ENCODE results near the gene MSANTD2. TPM values are rescaled to one million over a fixed set of nuclear protein-coding genes. Genes with fewer than 3 reads are reported as not detected.
A peak's percentile ranks its signal among the peaks of the same experiment; 100 is the strongest.

The MSANTD2 gene
- total RNA-seq, 1 donor from 2014 or later = 18.7 TPM

DNA sequence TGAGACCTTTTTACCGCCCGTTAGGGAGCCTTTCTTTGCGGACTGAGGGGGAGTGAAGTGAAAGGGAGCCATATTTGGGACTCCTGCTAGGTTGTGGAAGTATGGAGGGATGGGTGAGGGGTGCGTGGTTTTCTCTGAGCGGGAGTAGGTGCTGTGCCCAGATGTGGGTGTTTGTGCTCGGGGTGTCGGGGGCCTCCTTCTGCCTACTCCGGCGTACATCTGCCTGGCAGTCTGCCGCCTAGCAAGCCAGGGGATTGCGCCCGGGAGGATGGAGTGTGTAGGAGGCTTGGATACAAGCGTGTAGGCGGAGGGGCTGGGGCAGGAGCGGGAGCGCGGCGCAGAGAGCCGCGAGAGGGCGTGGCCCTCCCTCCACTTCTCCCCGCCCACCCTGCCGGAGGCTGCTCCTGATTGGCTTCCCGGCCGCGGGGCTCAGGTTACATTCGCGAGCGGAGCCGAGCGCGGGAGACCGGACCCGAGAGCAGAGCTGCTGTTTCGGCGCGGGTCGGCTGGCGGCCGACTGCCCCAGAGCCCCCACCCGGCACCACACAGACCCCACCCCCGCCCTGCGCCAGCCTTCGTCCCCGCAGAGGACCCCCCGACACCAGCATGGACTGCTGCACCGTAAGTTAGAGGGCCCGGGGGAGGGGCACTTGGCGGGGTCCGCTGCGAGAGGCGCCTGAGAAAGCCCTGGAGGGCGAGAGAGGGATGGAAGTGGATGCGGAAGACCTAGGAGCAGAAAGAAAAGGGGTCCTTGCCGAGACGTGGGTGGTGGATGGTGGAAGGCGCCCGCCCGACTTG lies 60.5 kb downstream of the MSANTD2 start, which contains the start of gene NRGN:
Gene NRGN (plus strand): TSS at position 464 of the 798 bp plus-strand sequence. CDS start 143 bp downstream, at position 607.
- Mint-ChIP-seq H3K27ac (ENCODE audit: unreplicated experiment) (no peak within 1 kb of the TSS), H3K27me3 (ENCODE audit: low read depth, unreplicated experiment) (peaks cover 82% of the 10 kb centered on the region), H3K36me3 (ENCODE audit: low read depth, unreplicated experiment) (peaks cover 4% of the 10 kb centered on the region), H3K4me1 (ENCODE audit: low read depth, unreplicated experiment) (peaks cover 7% of the 10 kb centered on the region), H3K4me3 (ENCODE audit: unreplicated experiment) (peak within 1 kb of the TSS; percentile 86), H3K9me3 (ENCODE audit: unreplicated experiment) (peaks cover 3% of the 10 kb centered on the region)
- Histone ChIP-seq H3K9me3 (ENCODE audit: insufficient read depth, low read depth, low read length) (no peaks in the 10 kb centered on the region), H2AFZ (ENCODE audit: low read depth, low read length) (peak within 1 kb of the TSS; percentile 95), H3K9ac (ENCODE audit: low read length) (peak within 1 kb of the TSS; percentile 69), H3K79me2 (ENCODE audit: insufficient read depth, low read length) (no peaks in the 10 kb centered on the region), H3K4me3 (ENCODE audit: insufficient read depth, low read depth, low read length) (peak within 1 kb of the TSS; percentile 65), H3K27me3 (ENCODE audit: insufficient read depth, low read length) (peaks cover 12% of the 10 kb centered on the region), H3K36me3 (ENCODE audit: insufficient read depth, low read length) (no peaks in the 10 kb centered on the region), H3K27ac (ENCODE audit: low read depth, low read length) (no peak within 1 kb of the TSS), H3K4me1 (ENCODE audit: insufficient read depth, low read length) (peaks cover 5% of the 10 kb centered on the region), H3K4me2 (ENCODE audit: low read length) (peak within 1 kb of the TSS; percentile 99), H4K20me1 (ENCODE audit: insufficient read depth, low read length) (peaks cover 4% of the 10 kb centered on the region)
- DNase-seq (ENCODE audit: low read depth) = peak; percentile 67
- FAIRE-seq = no peak
- TF ChIP-seq EZH2 (IDR thresholded peaks at IDR 0.05; ENCODE audit: insufficient read depth, low read length) = peak; percentile 46
- TF ChIP-seq CTCF (IDR thresholded peaks at IDR 0.05; ENCODE audit: insufficient read depth, low read depth, low read length) = no peak

GRCh38 chr11:124738713-124739478 lies 61.3 kb downstream of the MSANTD2 start:
- Histone ChIP-seq H3K27ac (ENCODE audit: low read depth, low read length) (no peak overlapping the region), H3K4me3 (ENCODE audit: insufficient read depth, low read depth, low read length) (peak overlapping the region; percentile 60), H3K27me3 (ENCODE audit: insufficient read depth, low read length) (peaks cover 13% of the 10 kb centered on the region), H3K4me2 (ENCODE audit: low read length) (peak overlapping the region; percentile 99), H3K4me1 (ENCODE audit: insufficient read depth, low read length) (peaks cover 5% of the 10 kb centered on the region), H2AFZ (ENCODE audit: low read depth, low read length) (peak overlapping the region; percentile 87), H3K36me3 (ENCODE audit: insufficient read depth, low read length) (no peaks in the 10 kb centered on the region), H4K20me1 (ENCODE audit: insufficient read depth, low read length) (peaks cover 4% of the 10 kb centered on the region), H3K9ac (ENCODE audit: low read length) (peak overlapping the region; percentile 64), H3K79me2 (ENCODE audit: insufficient read depth, low read length) (no peaks in the 10 kb centered on the region), H3K9me3 (ENCODE audit: insufficient read depth, low read depth, low read length) (no peaks in the 10 kb centered on the region)
- Mint-ChIP-seq H3K27me3 (ENCODE audit: low read depth, unreplicated experiment) (peaks cover 82% of the 10 kb centered on the region), H3K4me1 (ENCODE audit: low read depth, unreplicated experiment) (peaks cover 7% of the 10 kb centered on the region), H3K9me3 (ENCODE audit: unreplicated experiment) (peaks cover 3% of the 10 kb centered on the region), H3K27ac (ENCODE audit: unreplicated experiment) (no peak overlapping the region), H3K36me3 (ENCODE audit: low read depth, unreplicated experiment) (peaks cover 4% of the 10 kb centered on the region), H3K4me3 (ENCODE audit: unreplicated experiment) (peak overlapping the region; percentile 86)
- DNase-seq (ENCODE audit: low read depth) (no peak), FAIRE-seq (no peak)
- TF ChIP-seq EZH2 (IDR thresholded peaks at IDR 0.05; ENCODE audit: insufficient read depth, low read length) (no peak), CTCF (IDR thresholded peaks at IDR 0.05; ENCODE audit: insufficient read depth, low read depth, low read length) (no peak)
